HUES48 (cell line): ENCODE measurements around the gene RPP25.
"Not testable (repeated sequence)": the region's sequence is repeated elsewhere in the genome, so short reads cannot be mapped to it uniquely, and the experiment has no call there.

Experiments
- H3K27ac ChIP-seq: one replicate; pipeline ENCODE4 v1.7.0; 2013; ENCODE audit warnings: low read depth, low read length, inconsistent platforms
- H3K27me3 ChIP-seq: 2 replicates; pipeline ENCODE4 v1.6.1; 2013; ENCODE audit warnings: mild to moderate bottlenecking, low read length; ENCODE audit not compliant: control insufficient read depth, insufficient read depth
- H3K36me3 ChIP-seq: 2 replicates; pipeline ENCODE4 v1.6.1; 2013; ENCODE audit warnings: low read length; ENCODE audit not compliant: control insufficient read depth, insufficient read depth
- H3K4me1 ChIP-seq: 2 replicates; pipeline ENCODE4 v1.6.1; 2013; ENCODE audit warnings: mild to moderate bottlenecking, low read length; ENCODE audit not compliant: control insufficient read depth, insufficient read depth
- H3K4me3 ChIP-seq: 2 replicates; pipeline ENCODE4 v1.5.1; 2013; ENCODE audit warnings: mild to moderate bottlenecking, low read depth, low read length
- H3K9ac ChIP-seq: 2 replicates; pipeline ENCODE4 v1.6.1; 2013; ENCODE audit warnings: mild to moderate bottlenecking, low read depth, low read length, moderate library complexity
- H3K9me3 ChIP-seq: 2 replicates; pipeline ENCODE4 v1.6.1; 2013; ENCODE audit warnings: low read length; ENCODE audit not compliant: control insufficient read depth, insufficient read depth

RPP25 gene

DNA sequence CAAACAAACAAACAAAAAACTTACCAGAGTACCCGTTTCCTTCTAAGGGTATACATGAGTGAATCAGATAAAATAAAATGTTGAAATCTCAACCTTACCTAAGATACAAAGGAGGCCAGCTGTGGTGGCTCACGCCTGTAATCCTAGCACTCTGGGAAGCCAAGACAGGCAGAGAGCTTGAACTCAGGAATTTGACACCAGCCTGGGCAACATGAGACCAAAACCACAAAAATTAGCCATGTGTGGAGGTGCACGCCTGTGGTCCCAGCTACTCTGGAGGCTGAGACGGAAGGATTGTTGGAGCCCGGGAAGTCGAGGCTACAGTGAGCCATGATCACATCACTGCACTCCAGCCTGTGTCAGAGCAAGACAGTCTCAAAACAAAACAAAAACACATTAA, 38.9 kb downstream of the RPP25 start:
- H3K9ac ChIP-seq = no peak overlapping the region
- H3K36me3 ChIP-seq = peaks cover 89% of the 10 kb centered on the region
- H3K27me3 ChIP-seq = no peaks in the 10 kb centered on the region
- no peak overlapping the region for H3K27ac ChIP-seq
- no peak overlapping the region for H3K4me3 ChIP-seq
- no peaks in the 10 kb centered on the region for H3K9me3 ChIP-seq
- no peaks in the 10 kb centered on the region for H3K4me1 ChIP-seq

DNA sequence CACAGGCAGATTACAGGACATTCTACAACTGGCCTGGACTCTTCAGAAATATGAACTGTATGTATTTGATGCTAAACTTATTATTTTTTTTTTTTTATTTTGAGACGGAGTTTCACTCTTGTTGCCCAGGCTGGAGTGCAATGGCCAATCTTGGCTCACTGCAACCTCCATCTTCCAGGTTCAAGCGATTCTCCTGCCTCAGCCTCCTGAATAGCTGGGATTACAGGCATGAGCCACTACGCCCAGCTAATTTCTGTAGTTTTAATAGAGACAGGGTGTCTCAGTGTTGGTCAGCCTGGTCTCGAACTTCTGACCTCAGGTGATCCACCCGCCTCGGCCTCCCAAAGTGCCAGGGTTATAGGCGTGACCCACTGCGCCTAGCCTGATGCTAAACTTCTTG, 42.8 kb downstream of the RPP25 start:
- H3K27me3 ChIP-seq, H3K4me3 ChIP-seq, H3K9ac ChIP-seq, H3K4me1 ChIP-seq, H3K27ac ChIP-seq, H3K9me3 ChIP-seq: not testable (repeated sequence)
- peaks cover 66% of the 10 kb centered on the region for H3K36me3 ChIP-seq

DNA sequence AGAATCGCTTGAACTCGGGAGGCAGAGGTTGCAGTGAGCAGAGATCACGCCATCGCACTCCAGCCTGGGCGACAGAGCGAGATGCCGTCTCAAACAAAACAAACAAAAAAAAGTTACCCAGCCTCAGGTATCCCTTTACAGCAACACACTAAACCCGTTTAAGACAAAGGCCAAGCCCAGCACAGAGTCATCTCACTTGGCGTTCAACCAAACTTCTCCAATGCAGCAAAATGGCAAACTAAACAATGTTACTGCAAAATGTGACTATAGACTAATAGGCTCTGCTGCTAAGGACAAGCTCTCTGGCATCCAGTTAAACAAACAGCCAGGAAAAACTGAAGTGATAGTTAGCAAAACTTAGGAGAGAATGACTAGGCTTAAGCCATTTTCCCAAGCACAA, 43.5 kb downstream of the RPP25 start:
- Histone ChIP-seq H3K27ac (no peak overlapping the region), H3K36me3 (peaks cover 59% of the 10 kb centered on the region), H3K9ac (no peak overlapping the region), H3K9me3 (no peaks in the 10 kb centered on the region), H3K27me3 (no peaks in the 10 kb centered on the region), H3K4me3 (no peak overlapping the region), H3K4me1 (no peaks in the 10 kb centered on the region)

DNA sequence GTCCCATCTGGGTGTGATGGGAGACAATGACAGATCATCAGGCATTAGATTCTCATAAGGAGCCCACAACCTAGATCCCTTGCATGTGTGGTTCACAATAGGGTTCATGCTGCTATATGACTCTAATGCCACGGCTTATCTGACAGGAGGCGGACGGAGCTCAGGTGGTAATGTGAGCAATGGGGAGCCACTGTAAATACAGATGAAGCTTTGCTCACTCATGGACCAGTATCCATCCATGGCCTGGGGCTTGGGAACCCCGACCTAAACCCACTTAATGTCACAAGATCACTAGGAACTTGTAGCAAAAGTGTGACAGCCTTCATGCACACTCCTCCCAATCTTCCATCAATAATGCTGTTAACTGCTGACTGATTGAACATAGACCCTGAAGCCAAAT, 47.9 kb downstream of the RPP25 start:
- Histone ChIP-seq H3K9ac (no peak overlapping the region), H3K27me3 (no peaks in the 10 kb centered on the region), H3K36me3 (peaks cover 39% of the 10 kb centered on the region), H3K27ac (no peak overlapping the region), H3K9me3 (no peaks in the 10 kb centered on the region), H3K4me3 (no peak overlapping the region), H3K4me1 (0 out of 2 replicates have a peak, but pooled peaks cover 3% of the 10 kb centered on the region)

DNA sequence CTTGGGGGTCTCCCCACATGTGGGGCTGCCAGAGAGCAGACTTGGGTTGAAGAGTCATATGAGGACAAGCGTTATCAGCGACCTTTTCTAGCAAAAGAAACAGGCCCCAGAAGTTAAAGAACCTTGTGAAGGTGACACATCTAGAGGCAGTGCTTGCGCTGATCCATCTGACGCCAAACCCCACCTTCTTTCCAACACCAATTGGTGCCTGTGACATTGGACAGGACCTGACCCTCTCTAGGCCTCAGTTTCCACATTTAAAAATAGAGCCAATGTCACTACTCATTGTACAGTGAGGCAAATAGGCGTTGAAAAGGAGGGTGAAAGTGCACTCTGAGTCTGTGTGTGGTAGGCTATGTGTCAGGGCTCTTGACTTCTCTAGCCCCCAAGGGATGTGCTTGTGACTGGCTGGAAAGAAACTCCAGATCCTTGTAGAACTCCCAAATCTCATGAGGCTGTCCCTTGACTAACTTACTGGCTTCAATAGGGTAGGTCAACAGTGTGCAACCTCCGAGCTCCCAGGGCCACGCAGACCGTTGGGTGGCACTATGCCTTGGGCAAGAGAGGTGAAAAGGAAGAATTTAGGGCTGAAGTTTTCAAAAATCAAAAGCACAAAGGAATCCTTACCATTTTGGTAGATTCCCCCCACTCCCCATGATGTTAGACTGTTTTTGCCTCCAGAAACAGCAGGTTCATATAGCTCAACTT, 49.3 kb downstream of the RPP25 start:
- H3K27ac ChIP-seq = peak overlapping the region; percentile 88
- H3K9ac ChIP-seq = peak overlapping the region; percentile 82
- H3K4me1 ChIP-seq = 0 out of 2 replicates have a peak, but pooled peaks cover 3% of the 10 kb centered on the region
- no peaks in the 10 kb centered on the region for H3K9me3 ChIP-seq
- H3K27me3 ChIP-seq = no peaks in the 10 kb centered on the region
- peak overlapping the region; percentile 92 for H3K4me3 ChIP-seq
- peaks cover 40% of the 10 kb centered on the region for H3K36me3 ChIP-seq

DNA sequence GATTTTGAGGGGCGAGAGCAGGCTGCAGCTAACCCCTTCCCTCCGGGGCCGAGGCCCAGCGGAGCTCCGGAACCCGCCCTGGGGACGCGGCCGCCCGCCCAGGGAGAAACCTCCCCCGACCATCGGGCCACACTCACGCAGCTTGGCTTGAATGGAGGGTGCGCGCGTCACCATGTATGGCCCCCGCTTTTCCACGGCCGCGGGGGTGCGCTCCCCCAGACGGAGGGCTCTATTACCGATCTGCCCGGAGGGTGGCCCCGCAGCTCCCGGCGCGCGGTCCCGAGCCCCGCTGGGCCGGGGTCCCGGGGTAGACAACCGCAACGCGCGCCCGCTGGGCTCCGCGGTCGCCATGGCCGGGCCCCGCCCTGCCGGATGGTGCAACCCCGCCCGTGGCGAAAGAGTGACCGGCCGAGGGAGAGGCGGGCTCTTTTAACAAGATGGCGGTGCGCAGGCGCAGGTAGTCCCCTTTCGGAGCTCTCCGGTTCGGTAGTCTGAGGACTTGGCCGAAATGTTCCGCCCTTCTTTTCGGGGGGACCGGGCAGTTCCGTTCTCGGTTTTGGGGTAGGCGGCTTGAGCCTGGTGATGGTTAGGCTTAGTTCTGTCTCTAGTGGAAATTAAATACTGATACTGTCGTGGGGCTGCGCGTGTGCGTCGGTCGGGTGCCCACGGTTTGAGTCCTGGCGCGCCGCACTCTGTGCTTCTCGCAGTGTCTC, 50.0 kb downstream of the RPP25 start, which contains the start of gene FAM219B:
TSS of gene FAM219B (minus strand) at position 402 of the 713 bp plus-strand sequence. CDS start at position 351, 51 bp downstream.
- Histone ChIP-seq H3K9ac (peak within 1 kb of the TSS; percentile 82), H3K27ac (peak within 1 kb of the TSS; percentile 88), H3K4me3 (peak within 1 kb of the TSS; percentile 92), H3K36me3 (peaks cover 42% of the 10 kb centered on the region), H3K9me3 (no peaks in the 10 kb centered on the region), H3K27me3 (no peaks in the 10 kb centered on the region), H3K4me1 (0 out of 2 replicates have a peak, but pooled peaks cover 3% of the 10 kb centered on the region)

DNA sequence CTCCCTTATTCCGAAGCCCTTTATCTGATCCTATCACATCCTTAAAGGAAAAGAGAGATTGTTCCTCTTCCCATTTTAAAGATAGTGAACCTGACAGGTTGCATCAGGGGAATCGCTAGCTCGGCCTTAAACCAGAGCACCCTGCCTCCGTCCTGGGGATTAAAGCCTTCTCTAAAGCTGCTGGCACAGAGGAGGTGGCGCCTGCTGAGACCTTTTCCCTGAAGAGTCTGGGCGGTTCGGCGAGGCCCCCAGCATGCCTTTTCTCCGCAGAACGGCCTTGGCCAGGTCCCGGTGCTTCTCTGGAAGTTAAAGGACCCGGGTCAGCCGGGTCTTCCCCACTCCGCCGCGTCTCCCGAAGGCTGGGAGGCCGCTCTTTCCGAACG, 50.5 kb downstream of the RPP25 start:
- peak overlapping the region; percentile 92 for H3K4me3 ChIP-seq
- H3K36me3 ChIP-seq = peaks cover 42% of the 10 kb centered on the region
- H3K27ac ChIP-seq = peak overlapping the region; percentile 88
- H3K9ac ChIP-seq = peak overlapping the region; percentile 82
- 0 out of 2 replicates have a peak, but pooled peaks cover 3% of the 10 kb centered on the region for H3K4me1 ChIP-seq
- H3K27me3 ChIP-seq = no peaks in the 10 kb centered on the region
- no peaks in the 10 kb centered on the region for H3K9me3 ChIP-seq
